ENCODE measurements around the gene STAT5A.

Gene STAT5A

GRCh38 chr17:42321555-42321954 lies 33.3 kb downstream of the STAT5A start:
- TF ChIP-seq POLR2AphosphoS5 (IDR thresholded peaks at IDR 0.05; ENCODE audit: low read depth) (no peak), REST (IDR thresholded peaks at IDR 0.05; ENCODE audit: insufficient replicate concordance, low read depth) (no peak), CTCF (IDR thresholded peaks at IDR 0.05; ENCODE audit: insufficient read depth, low read length) (no peak), SPI1 (IDR thresholded peaks at IDR 0.05; ENCODE audit: borderline replicate concordance, low read depth) (no peak), GABPA (IDR thresholded peaks at IDR 0.05; ENCODE audit: low read depth) (no peak)
- no peak overlapping the region for H3K27ac ChIP-seq (replicated peaks)
- DNase-seq (ENCODE audit: low read depth in 1 of 2, low spot score in 1 of 2), result no peak
- H3K4me3 ChIP-seq (replicated peaks; ENCODE audit: insufficient read depth, low read length), result no peak overlapping the region
- no peaks in the 10 kb centered on the region for H3K27me3 ChIP-seq (ENCODE audit: insufficient read depth, poor library complexity, severe bottlenecking)

- TF ChIP-seq GABPA (IDR thresholded peaks at IDR 0.05; ENCODE audit: low read depth) (no peak), SPI1 (IDR thresholded peaks at IDR 0.05; ENCODE audit: borderline replicate concordance, low read depth) (no peak), CTCF (IDR thresholded peaks at IDR 0.05; ENCODE audit: insufficient read depth, low read length) (peak; percentile 99), POLR2AphosphoS5 (IDR thresholded peaks at IDR 0.05; ENCODE audit: low read depth) (no peak)
- H3K27ac ChIP-seq (replicated peaks), result no peak overlapping the region
- no peaks in the 10 kb centered on the region for H3K27me3 ChIP-seq (ENCODE audit: insufficient read depth, poor library complexity, severe bottlenecking)
- DNase-seq (ENCODE audit: low read depth in 1 of 2, low spot score in 1 of 2), result peak; percentile 92 to 93
- H3K4me3 ChIP-seq (replicated peaks; ENCODE audit: insufficient read depth, low read length), result no peak overlapping the region
These were observed 34.3 kb downstream of the STAT5A start for GRCh38 chr17:42322382-42323267.

- H3K27ac ChIP-seq (replicated peaks), result no peak overlapping the region
These were observed 35.0 kb downstream of the STAT5A start for GRCh38 chr17:42323268-42323773.

More at GRCh38 chr17:42323268-42323773, 35.0 kb downstream of the STAT5A start:
- Histone ChIP-seq H3K27me3 (ENCODE audit: insufficient read depth, poor library complexity, severe bottlenecking) (no peaks in the 10 kb centered on the region), H3K4me3 (replicated peaks; ENCODE audit: insufficient read depth, low read length) (no peak overlapping the region)
- DNase-seq (ENCODE audit: low read depth in 1 of 2, low spot score in 1 of 2), result no peak
- TF ChIP-seq SPI1 (IDR thresholded peaks at IDR 0.05; ENCODE audit: borderline replicate concordance, low read depth) (no peak), REST (IDR thresholded peaks at IDR 0.05; ENCODE audit: insufficient replicate concordance, low read depth) (no peak), CTCF (IDR thresholded peaks at IDR 0.05; ENCODE audit: insufficient read depth, low read length) (no peak), POLR2AphosphoS5 (IDR thresholded peaks at IDR 0.05; ENCODE audit: low read depth) (no peak), GABPA (IDR thresholded peaks at IDR 0.05; ENCODE audit: low read depth) (no peak)
